GM06990 (cell line): ENCODE measurements around the gene LRCH1.

ENCODE experiments used
- DNase-seq: peaks from one replicate; pipeline ENCODE4 v3.0.0-alpha.2; 2011; ENCODE audit not compliant: insufficient read length; ENCODE audit errors: extremely low read depth
- H3K27me3 ChIP-seq: replicated peaks from 2 replicates; pipeline ENCODE4 v1.6.0; 2011; ENCODE audit warnings: low read length; ENCODE audit not compliant: control insufficient read depth, insufficient read depth
- H3K36me3 ChIP-seq: 2 replicates; pipeline ENCODE4 v1.5.1; 2011; ENCODE audit warnings: low read length; ENCODE audit not compliant: control insufficient read depth, insufficient read depth
- H3K4me3 ChIP-seq: replicated peaks from 2 replicates; pipeline ENCODE4 v1.5.1; 2011; ENCODE audit warnings: low read depth, mild to moderate bottlenecking, control low read depth, low read length
- TF ChIP-seq, protein P1 (sequence below): IDR thresholded peaks from 2 replicates; pipeline ENCODE4 v1.5.1; 2011; ENCODE audit warnings: low read length, control low read depth, mild to moderate bottlenecking, inconsistent platforms; ENCODE audit not compliant: insufficient read depth, poor library complexity, severe bottlenecking

The LRCH1 gene

GRCh38 chr13:46747031-46747820 is 194.3 kb downstream of the LRCH1 start:
- Histone ChIP-seq H3K4me3 (no peak overlapping the region), H3K36me3 (peaks cover 27% of the 10 kb centered on the region), H3K27me3 (no peaks in the 10 kb centered on the region)
- DNase-seq = no peak
- TF ChIP-seq, protein P1, sequence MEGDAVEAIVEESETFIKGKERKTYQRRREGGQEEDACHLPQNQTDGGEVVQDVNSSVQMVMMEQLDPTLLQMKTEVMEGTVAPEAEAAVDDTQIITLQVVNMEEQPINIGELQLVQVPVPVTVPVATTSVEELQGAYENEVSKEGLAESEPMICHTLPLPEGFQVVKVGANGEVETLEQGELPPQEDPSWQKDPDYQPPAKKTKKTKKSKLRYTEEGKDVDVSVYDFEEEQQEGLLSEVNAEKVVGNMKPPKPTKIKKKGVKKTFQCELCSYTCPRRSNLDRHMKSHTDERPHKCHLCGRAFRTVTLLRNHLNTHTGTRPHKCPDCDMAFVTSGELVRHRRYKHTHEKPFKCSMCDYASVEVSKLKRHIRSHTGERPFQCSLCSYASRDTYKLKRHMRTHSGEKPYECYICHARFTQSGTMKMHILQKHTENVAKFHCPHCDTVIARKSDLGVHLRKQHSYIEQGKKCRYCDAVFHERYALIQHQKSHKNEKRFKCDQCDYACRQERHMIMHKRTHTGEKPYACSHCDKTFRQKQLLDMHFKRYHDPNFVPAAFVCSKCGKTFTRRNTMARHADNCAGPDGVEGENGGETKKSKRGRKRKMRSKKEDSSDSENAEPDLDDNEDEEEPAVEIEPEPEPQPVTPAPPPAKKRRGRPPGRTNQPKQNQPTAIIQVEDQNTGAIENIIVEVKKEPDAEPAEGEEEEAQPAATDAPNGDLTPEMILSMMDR = no peak

GRCh38 chr13:46748300-46748699 is 195.3 kb downstream of the LRCH1 start:
- no peak for DNase-seq
- Histone ChIP-seq H3K36me3 (peaks cover 27% of the 10 kb centered on the region), H3K27me3 (no peaks in the 10 kb centered on the region), H3K4me3 (no peak overlapping the region)
- TF ChIP-seq, protein P1 = no peak

DNA sequence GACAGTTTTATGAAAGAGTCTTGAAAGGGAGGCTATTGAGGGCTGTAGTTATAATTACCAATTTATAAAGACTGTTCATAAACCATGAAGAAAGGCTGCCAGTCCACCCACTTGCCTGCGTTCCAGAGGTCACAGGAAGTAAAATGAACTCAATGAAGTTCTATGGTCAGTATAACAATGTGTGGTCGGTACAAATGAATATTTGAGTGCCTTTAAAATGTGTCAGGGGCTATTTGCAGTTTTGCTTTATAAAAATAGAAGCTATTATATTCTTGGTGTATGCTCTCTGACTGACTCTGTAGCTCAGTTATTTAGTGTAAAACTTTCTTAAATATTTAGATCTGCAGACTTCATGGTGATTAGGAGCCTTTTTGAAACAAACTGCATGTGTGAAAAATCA is 197.0 kb downstream of the LRCH1 start:
- Histone ChIP-seq H3K4me3 (no peak overlapping the region), H3K36me3 (peaks cover 24% of the 10 kb centered on the region), H3K27me3 (no peaks in the 10 kb centered on the region)
- no peak for DNase-seq
- TF ChIP-seq, protein P1 = no peak

GRCh38 chr13:46751811-46752635 is 199.1 kb downstream of the LRCH1 start:
- TF ChIP-seq, protein P1 = no peak
- DNase-seq = peak; percentile 53
- no peaks in the 10 kb centered on the region for H3K27me3 ChIP-seq
- H3K4me3 ChIP-seq = no peak overlapping the region
- peaks cover 14% of the 10 kb centered on the region for H3K36me3 ChIP-seq

GRCh38 chr13:46753137-46753536 is 200.2 kb downstream of the LRCH1 start:
- H3K27me3 ChIP-seq = no peaks in the 10 kb centered on the region
- no peak overlapping the region for H3K4me3 ChIP-seq
- TF ChIP-seq, protein P1 = no peak
- no peak for DNase-seq
- peaks cover 11% of the 10 kb centered on the region for H3K36me3 ChIP-seq
